NK-92 treated with Interleukin-12 subunit alpha and Interleukin-12 subunit beta, amount 100 ng/mL, for 24 hours (cell line): Measurements from ENCODE around the gene CRIM1.

Source experiments
- DNase-seq: peaks from one replicate; lab custom pipeline; 2025; lab: John Stamatoyannopoulos, UW

Gene CRIM1

GRCh38 chr2:36520431-36520830, 164.9 kb downstream of the CRIM1 start:
- DNase-seq, result no peak

- DNase-seq, result no peak
Measured at GRCh38 chr2:36523153-36523552, 167.6 kb downstream of the CRIM1 start.

GRCh38 chr2:36525245-36525644, 169.7 kb downstream of the CRIM1 start:
- no peak for DNase-seq

- no peak for DNase-seq
Measured at GRCh38 chr2:36526226-36526625, 170.6 kb downstream of the CRIM1 start.

GRCh38 chr2:36528274-36528673, 172.7 kb downstream of the CRIM1 start:
- no peak for DNase-seq

GRCh38 chr2:36528766-36529392, 173.3 kb downstream of the CRIM1 start:
- no peak for DNase-seq

GRCh38 chr2:36530178-36530982, 174.8 kb downstream of the CRIM1 start:
- no peak for DNase-seq

GRCh38 chr2:36530983-36531354, 175.4 kb downstream of the CRIM1 start:
- DNase-seq, result no peak

GRCh38 chr2:36534275-36534799, 178.8 kb downstream of the CRIM1 start:
- DNase-seq, result no peak

GRCh38 chr2:36535099-36535498, 179.5 kb downstream of the CRIM1 start:
- no peak for DNase-seq

GRCh38 chr2:36536776-36537175, 181.2 kb downstream of the CRIM1 start:
- no peak for DNase-seq

GRCh38 chr2:36538335-36538734, 182.8 kb downstream of the CRIM1 start:
- no peak for DNase-seq

GRCh38 chr2:36539631-36540030, 184.1 kb downstream of the CRIM1 start:
- no peak for DNase-seq

- no peak for DNase-seq
Measured at GRCh38 chr2:36540986-36541754, 185.6 kb downstream of the CRIM1 start.

- no peak for DNase-seq
Measured at GRCh38 chr2:36541891-36542595, 186.5 kb downstream of the CRIM1 start.

GRCh38 chr2:36544638-36545338, 189.2 kb downstream of the CRIM1 start:
- DNase-seq, result no peak

- no peak for DNase-seq
Measured at GRCh38 chr2:36545871-36546416, 190.4 kb downstream of the CRIM1 start.

GRCh38 chr2:36547906-36548305, 192.3 kb downstream of the CRIM1 start:
- no peak for DNase-seq

GRCh38 chr2:36549165-36549574, 193.6 kb downstream of the CRIM1 start:
- DNase-seq, result no peak

- no peak for DNase-seq
Measured at GRCh38 chr2:36550006-36550405, 194.4 kb downstream of the CRIM1 start.

- DNase-seq, result no peak
Measured at GRCh38 chr2:36553683-36554082, 198.1 kb downstream of the CRIM1 start.
